Transverse colon (tissue), 3 donors: ENCODE measurements around the gene MLST8.

Experiments used
- EP300 ChIP-seq: sonication (generic); formaldehyde crosslinking; IDR thresholded peaks from one replicate; pipeline ENCODE4 v1.6.1; 2017; ENCODE audit warnings: antibody characterized with exemption, low read depth
- TF ChIP-seq, protein P1 (sequence below), 5 experiments: fragments of 200-600 bp in 3 of 5; fragments of 450-650 bp in 2 of 5; sonication (generic) in 3 of 5; IDR thresholded peaks; 1 replicate in 2 of 5; 2 replicates in 3 of 5; pipeline ENCODE4 v1.5.1; 2016 to 2017; ENCODE audit warnings: antibody characterized with exemption in 5 of 5, inconsistent platforms in 3 of 5, mild to moderate bottlenecking in 2 of 5, moderate library complexity in 1 of 5

DNA sequence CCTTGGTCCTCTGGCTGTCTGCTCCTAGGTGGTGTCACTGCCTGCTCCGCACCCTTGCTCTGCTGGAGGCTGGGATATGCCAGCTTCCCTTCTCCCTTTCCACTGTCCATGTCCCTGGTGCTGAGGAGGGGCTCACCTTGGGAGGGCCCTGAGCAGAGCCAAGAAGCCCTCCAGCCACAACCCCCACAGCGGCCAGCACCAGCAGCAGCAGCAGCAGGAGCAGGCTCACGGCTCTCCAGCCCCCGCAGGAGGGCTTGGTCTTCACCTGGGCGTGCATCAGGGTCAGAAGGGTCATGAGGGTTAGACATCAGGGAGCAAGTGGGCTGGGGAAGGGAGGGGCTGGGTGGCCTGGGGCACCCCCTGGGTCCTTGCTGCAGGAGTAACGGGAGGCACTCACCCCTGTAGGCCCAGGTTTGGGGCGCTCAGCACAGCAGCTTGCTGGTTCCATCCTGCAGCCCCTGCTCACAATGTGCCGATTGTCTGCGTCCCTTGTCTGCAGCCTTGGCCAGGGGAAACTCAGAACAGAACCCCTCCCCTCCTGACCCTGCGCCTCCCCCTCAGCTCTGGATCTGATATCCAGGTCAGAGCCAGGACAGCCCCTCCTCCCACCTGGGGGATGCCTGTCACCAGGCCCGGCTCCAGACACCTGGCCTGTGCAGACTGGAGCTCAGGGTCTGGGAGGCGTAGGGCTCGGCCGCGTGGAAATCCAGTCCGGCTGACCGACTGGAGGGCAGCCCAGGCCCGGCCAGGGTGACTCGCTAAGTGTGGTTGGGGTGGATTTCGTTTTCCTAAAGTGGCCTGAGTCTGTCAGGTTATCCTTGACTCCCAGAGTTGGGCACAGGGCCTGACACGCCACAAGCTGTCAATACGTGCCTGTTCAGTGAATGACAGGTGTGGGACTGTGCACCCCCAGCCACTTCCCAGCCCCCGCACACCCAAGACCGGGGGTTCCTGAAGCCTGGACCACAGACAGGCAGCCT is 5.4 kb downstream of the MLST8 start, which contains the start of gene BRICD5:
- TF ChIP-seq EP300 = no peak
- TF ChIP-seq, protein P1, sequence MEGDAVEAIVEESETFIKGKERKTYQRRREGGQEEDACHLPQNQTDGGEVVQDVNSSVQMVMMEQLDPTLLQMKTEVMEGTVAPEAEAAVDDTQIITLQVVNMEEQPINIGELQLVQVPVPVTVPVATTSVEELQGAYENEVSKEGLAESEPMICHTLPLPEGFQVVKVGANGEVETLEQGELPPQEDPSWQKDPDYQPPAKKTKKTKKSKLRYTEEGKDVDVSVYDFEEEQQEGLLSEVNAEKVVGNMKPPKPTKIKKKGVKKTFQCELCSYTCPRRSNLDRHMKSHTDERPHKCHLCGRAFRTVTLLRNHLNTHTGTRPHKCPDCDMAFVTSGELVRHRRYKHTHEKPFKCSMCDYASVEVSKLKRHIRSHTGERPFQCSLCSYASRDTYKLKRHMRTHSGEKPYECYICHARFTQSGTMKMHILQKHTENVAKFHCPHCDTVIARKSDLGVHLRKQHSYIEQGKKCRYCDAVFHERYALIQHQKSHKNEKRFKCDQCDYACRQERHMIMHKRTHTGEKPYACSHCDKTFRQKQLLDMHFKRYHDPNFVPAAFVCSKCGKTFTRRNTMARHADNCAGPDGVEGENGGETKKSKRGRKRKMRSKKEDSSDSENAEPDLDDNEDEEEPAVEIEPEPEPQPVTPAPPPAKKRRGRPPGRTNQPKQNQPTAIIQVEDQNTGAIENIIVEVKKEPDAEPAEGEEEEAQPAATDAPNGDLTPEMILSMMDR (IDR thresholded peaks at IDR 0.05) = no peak
